SK-N-MC (cell line): ENCODE results near the gene BCORL1.

Experiments used
- DNase-seq: peaks from one replicate; pipeline ENCODE4 v3.0.0-alpha.2; 2011; ENCODE audit warnings: low read depth, low spot score
- H3K27ac ChIP-seq: fragments of 200-600 bp; sonication (generic); 2 replicates; pipeline ENCODE4 v1.5.1; 2016; ENCODE audit warnings: mixed run types
- H3K36me3 ChIP-seq: fragments of 200-600 bp; sonication (generic); 2 replicates; pipeline ENCODE4 v1.6.1; 2017; ENCODE audit warnings: antibody characterized with exemption, low read length, mixed read lengths; ENCODE audit not compliant: insufficient read depth
- H3K4me3 ChIP-seq: fragments of 200-600 bp; sonication (generic); 2 replicates; pipeline ENCODE4 v1.5.1; 2016
- H3K9ac ChIP-seq: fragments of 200-600 bp; sonication (generic); 2 replicates; pipeline ENCODE4 v1.8.0; 2017; ENCODE audit warnings: mixed run types, mixed read lengths; ENCODE audit not compliant: insufficient read length
- H3K9me3 ChIP-seq: fragments of 200-600 bp; sonication (generic); 2 replicates; pipeline ENCODE4 v1.6.1; 2017; ENCODE audit warnings: low read depth, mild to moderate bottlenecking, antibody characterized with exemption, low read length, moderate library complexity, mixed read lengths
- EZH2 ChIP-seq: fragments of 200-600 bp; sonication (generic); IDR thresholded peaks from one replicate; pipeline ENCODE4 v1.6.1; 2017; ENCODE audit warnings: antibody characterized with exemption
- FOXP2 ChIP-seq: optimal IDR thresholded peaks from 2 replicates; pipeline ENCODE3; 2011; ENCODE audit warnings: mild to moderate bottlenecking, moderate library complexity; ENCODE audit not compliant: insufficient read depth; ENCODE audit errors: extremely low read length, control extremely low read depth
- POLR2AphosphoS5 ChIP-seq: IDR thresholded peaks from 2 replicates; pipeline ENCODE4 v1.6.1; 2012; ENCODE audit warnings: mild to moderate bottlenecking, low read depth, low read length, borderline replicate concordance

Gene BCORL1, protein sequence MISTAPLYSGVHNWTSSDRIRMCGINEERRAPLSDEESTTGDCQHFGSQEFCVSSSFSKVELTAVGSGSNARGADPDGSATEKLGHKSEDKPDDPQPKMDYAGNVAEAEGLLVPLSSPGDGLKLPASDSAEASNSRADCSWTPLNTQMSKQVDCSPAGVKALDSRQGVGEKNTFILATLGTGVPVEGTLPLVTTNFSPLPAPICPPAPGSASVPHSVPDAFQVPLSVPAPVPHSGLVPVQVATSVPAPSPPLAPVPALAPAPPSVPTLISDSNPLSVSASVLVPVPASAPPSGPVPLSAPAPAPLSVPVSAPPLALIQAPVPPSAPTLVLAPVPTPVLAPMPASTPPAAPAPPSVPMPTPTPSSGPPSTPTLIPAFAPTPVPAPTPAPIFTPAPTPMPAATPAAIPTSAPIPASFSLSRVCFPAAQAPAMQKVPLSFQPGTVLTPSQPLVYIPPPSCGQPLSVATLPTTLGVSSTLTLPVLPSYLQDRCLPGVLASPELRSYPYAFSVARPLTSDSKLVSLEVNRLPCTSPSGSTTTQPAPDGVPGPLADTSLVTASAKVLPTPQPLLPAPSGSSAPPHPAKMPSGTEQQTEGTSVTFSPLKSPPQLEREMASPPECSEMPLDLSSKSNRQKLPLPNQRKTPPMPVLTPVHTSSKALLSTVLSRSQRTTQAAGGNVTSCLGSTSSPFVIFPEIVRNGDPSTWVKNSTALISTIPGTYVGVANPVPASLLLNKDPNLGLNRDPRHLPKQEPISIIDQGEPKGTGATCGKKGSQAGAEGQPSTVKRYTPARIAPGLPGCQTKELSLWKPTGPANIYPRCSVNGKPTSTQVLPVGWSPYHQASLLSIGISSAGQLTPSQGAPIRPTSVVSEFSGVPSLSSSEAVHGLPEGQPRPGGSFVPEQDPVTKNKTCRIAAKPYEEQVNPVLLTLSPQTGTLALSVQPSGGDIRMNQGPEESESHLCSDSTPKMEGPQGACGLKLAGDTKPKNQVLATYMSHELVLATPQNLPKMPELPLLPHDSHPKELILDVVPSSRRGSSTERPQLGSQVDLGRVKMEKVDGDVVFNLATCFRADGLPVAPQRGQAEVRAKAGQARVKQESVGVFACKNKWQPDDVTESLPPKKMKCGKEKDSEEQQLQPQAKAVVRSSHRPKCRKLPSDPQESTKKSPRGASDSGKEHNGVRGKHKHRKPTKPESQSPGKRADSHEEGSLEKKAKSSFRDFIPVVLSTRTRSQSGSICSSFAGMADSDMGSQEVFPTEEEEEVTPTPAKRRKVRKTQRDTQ (N-terminal part only)

DNA sequence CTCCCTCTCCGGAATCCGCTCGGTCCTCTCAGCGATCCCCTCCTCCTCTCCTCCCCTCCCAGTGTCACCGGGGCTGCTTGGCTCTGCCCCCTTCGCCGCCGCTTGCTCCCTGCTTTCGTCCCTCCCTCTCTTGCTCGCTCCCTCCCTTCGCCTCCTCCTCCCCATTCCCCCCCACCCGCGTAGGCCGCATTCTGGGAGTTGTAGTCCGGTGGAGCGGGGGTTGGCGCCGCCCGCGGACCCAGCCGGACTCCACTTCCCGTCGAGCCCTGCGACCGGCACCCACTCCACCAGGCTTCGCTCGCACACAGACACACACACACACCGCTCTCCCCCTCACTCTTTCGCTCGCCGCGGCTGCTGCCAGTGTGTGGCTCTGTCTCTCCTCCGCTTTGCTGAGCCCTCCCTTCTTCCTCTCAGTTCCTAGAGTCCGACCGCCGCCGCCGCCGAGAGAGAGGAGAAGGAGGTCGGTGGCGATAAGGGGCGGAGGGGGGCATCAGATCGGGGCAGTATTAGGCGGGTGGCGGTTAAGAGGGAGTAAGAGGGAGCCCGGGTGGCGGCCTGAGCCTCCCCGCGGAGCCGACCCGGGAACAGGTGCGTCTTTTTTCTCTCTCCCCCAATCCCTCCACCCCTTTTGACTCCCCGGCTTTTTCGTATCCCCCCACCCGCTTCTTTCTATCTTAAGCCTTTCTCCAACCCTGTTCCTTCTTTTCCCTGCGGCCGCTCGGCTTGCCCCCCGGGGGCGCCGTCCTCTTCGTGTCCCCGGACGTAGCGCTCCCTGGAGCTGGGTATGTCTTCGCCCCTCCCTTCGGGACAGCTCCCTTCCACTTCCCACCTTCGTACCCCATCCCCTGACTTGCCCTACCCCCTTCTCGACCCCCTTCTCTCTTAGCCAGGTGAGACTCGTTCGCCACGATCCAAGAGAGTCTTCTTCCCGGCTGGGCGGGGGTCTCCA, at the start of gene BCORL1:
Gene BCORL1 (plus strand): TSS at position 336 of the 952 bp plus-strand sequence. CDS start 22,597 bp downstream, outside the sequence.
- peak; percentile 95 for TF ChIP-seq POLR2AphosphoS5
- no peak for TF ChIP-seq FOXP2
- TF ChIP-seq EZH2 = no peak
- H3K27ac ChIP-seq = no peak within 1 kb of the TSS
- H3K9me3 ChIP-seq = no peaks in the 10 kb centered on the region
- no peaks in the 10 kb centered on the region for H3K36me3 ChIP-seq
- DNase-seq = peak; percentile 50
- peak within 1 kb of the TSS; percentile 32 for H3K9ac ChIP-seq
- H3K4me3 ChIP-seq = peak within 1 kb of the TSS; percentile 76

DNA sequence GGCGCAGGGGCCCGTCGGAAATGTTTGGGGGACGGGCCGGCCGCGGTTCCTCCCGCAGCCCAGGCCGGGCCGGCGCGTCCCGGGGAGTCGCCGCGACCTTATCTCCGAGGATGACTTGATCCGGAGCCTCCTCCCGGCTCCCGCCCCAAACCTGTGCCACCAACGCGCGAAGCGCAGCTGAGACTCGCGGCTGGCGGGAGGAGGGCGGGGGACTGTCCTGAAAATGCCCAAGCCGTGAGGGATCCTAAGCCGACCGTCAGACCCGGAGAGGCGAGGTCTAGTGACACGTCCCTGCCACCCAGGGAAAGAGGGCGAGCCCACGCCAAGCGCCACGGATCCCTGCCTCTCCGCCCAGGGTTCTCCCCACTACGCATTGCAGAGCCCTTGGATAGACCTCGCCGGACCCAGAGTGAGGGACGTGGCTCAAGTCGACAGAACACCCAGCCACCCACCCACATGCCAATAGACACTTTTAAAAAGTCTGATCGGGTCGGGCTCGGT, 49.6 kb upstream of the BCORL1 start:
- no peak overlapping the region for H3K27ac ChIP-seq
- H3K9ac ChIP-seq = no peak overlapping the region
- no peaks in the 10 kb centered on the region for H3K9me3 ChIP-seq
- DNase-seq = no peak
- TF ChIP-seq EZH2 (no peak), FOXP2 (no peak), POLR2AphosphoS5 (no peak)
- H3K36me3 ChIP-seq = peaks cover 3% of the 10 kb centered on the region; the same call in 1 of the 2 replicates
- H3K4me3 ChIP-seq = 0 out of 2 replicates have a peak overlapping the region, but pooled peaks have one; percentile 28

DNA sequence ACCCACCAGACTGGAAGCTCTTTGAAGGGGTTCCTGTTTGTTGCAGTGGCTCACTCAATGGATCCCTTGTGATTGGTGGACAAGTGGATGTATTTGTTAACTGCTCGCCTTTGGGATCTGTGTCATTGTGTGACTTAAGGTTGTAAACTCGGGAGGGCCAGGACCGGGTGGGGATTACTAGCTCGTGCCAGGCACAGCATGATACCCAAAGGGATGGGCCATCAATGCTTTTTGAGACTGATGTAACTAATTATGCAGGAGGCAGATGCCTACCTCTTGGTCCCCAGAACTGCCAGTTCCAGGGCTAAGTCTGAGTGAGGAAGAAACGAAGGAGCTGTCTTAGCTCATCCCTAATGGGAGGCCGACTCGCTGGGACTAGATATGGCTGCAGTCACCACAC, 48.7 kb upstream of the BCORL1 start:
- Histone ChIP-seq H3K9me3 (no peaks in the 10 kb centered on the region), H3K4me3 (no peak overlapping the region), H3K9ac (no peak overlapping the region), H3K27ac (no peak overlapping the region), H3K36me3 (peaks cover 3% of the 10 kb centered on the region; the same call in 1 of the 2 replicates)
- no peak for TF ChIP-seq EZH2
- no peak for TF ChIP-seq POLR2AphosphoS5
- TF ChIP-seq FOXP2 = no peak
- no peak for DNase-seq

DNA sequence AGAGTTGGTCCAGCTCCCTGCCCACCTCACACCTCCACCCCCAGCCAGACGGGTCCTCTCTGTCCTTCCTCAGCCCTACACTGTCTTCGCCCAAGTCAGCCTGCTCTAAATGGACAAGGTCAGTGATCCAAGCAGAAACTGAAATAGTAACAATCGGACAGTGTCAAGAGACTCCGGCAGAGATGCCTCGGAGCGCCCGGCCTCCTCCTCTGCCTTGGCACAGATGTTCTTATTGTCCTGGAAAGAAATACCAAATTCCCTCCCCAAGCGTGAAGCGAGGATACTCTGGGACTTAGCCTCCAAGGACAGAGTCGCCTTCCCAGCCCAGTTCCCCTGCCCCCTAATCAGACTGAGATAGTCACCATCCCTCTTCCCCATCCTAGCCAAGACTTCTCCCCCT, 48.0 kb upstream of the BCORL1 start:
- TF ChIP-seq POLR2AphosphoS5 = no peak
- TF ChIP-seq FOXP2 = no peak
- no peak for TF ChIP-seq EZH2
- no peak overlapping the region for H3K27ac ChIP-seq
- peaks cover 1% of the 10 kb centered on the region; the same call in 1 of the 2 replicates for H3K36me3 ChIP-seq
- no peak overlapping the region for H3K9ac ChIP-seq
- H3K9me3 ChIP-seq = no peaks in the 10 kb centered on the region
- no peak for DNase-seq
- no peak overlapping the region for H3K4me3 ChIP-seq

DNA sequence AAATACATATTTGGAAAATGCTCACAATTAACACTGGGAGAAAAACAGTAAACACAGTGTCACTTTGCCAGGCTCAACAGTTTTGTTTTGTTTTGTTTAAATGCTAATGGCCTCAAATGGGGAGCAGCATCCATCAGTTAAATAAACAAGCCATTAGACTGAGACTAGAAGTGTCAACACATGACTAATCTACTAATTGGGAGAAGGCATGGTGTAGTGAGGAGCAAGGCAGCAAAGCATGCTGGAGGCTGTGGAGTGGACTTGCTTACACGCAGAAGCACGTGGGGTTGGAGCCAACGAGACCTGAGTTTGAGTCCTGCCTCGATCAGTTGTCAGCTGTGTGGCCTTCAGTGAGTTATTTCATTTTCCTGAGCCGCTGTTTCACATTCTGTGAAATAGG, 47.5 kb upstream of the BCORL1 start:
- H3K36me3 ChIP-seq = no peaks in the 10 kb centered on the region
- no peak for DNase-seq
- H3K9ac ChIP-seq = no peak overlapping the region
- H3K9me3 ChIP-seq = no peaks in the 10 kb centered on the region
- H3K4me3 ChIP-seq = no peak overlapping the region
- TF ChIP-seq EZH2 (no peak), POLR2AphosphoS5 (no peak), FOXP2 (no peak)
- H3K27ac ChIP-seq = no peak overlapping the region

DNA sequence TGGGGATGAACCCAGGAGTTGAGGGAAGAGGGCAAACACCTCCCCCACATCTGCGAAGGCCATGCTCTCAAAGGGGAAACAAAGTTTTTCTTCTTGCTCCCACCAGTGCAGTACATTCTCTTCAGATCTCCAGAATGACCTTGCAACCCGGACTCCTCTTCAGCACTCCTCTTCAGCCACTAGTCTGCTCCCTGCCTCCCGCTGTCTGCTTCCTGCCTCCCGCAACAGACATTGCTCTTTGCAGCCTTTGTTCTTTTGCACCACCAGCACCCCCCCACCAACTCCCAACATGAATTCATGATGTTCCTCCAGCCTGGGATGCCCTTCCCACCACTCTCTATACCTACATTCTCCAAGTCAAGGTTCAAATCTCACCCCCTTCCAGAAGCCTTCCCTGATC, 44.4 kb upstream of the BCORL1 start:
- no peak overlapping the region for H3K27ac ChIP-seq

DNA sequence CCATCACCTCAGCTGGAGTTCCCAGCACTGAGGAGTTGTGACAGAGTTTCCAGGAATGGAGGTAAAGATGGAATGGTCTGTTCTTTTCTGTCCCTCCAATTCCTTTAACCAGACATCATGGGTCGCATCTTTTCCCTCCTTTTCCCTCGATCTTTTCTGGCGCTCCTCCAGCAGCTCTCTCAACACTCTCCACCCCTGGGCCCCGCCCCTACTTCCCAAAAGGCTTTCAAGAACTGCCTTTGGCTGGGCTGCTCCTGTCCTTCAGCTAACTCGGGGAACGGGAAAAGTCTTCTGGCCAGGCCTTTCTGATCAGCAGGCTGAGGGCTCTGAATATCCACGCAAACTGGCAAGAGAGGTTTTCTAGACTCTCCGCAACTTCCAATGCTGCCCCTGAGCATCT, 42.4 kb upstream of the BCORL1 start:
- TF ChIP-seq POLR2AphosphoS5 = no peak
- TF ChIP-seq FOXP2 = no peak
- Histone ChIP-seq H3K9ac (no peak overlapping the region), H3K9me3 (no peaks in the 10 kb centered on the region), H3K27ac (no peak overlapping the region), H3K36me3 (no peaks in the 10 kb centered on the region), H3K4me3 (no peak overlapping the region)
- DNase-seq = no peak

More for the DNA sequence above, 44.4 kb upstream of the BCORL1 start:
- Histone ChIP-seq H3K36me3 (no peaks in the 10 kb centered on the region), H3K9me3 (no peaks in the 10 kb centered on the region), H3K9ac (no peak overlapping the region), H3K4me3 (no peak overlapping the region)
- DNase-seq = no peak
- no peak for TF ChIP-seq EZH2
- TF ChIP-seq FOXP2 = no peak
- TF ChIP-seq POLR2AphosphoS5 = no peak
